Cardiac septum (tissue), 1 donor: Measurements from ENCODE around the gene KANSL3. TPM values are rescaled to one million over a fixed set of nuclear protein-coding genes. Genes with fewer than 3 reads are reported as not detected.
"Not testable (repeated sequence)": the region's sequence is repeated elsewhere in the genome, so short reads cannot be mapped to it uniquely, and the experiment has no call there.

Experiments
- DNase-seq: peaks from one replicate; pipeline ENCODE4 v3.0.0-alpha.2; 2020; ENCODE audit warnings: low spot score
- intact Hi-C: fragments of 100-400 bp; cut with DNase I; formaldehyde crosslinking; loops from one replicate; pipeline ENCODE4 v1.14.0; 2022
- total RNA-seq: library from RNA; stranded (reverse); fragmentation: NEBNext Ultra II Directional; extraction: Animal tissue kit (Norgen Biotek cat#: 25700); gene quantifications from one replicate; pipeline ENCODE4 v1.2.1, GENCODE V29; 2021
- donor health status: DM: no; HTN: no; CAD: no.

The KANSL3 gene
- total RNA-seq, 1 donor from 2014 or later, result 35.3 TPM

- intact Hi-C loops, result no loop called here
- DNase-seq, result no peak
These were observed 23.2 kb upstream of the KANSL3 start for GRCh38 chr2:96661324-96661723.

- intact Hi-C loops, result no loop called here
- DNase-seq, result no peak
These were observed 18.4 kb upstream of the KANSL3 start for GRCh38 chr2:96656540-96656939.

DNA sequence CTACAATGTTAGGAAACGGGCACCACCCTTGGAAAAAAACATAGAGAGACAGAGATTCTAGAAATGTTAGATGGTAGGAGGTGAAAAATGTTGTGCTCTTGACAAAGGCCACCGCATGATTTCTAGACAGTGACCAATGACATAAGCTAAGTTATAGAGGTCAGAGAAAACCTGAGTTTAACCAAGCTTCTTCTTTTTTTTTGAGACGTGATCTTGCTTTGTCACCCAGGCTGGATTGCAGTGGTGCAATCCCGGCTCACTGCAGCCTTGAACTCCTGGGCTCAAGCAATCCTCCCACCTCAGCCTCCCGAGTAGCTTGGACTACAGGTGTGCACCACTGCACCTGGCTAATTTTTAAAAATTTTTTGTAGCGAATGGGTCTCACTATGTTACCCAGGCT, 17.4 kb upstream of the KANSL3 start:
- intact Hi-C loops, result no loop called here

GRCh38 chr2:96654791-96655190, 16.7 kb upstream of the KANSL3 start:
- intact Hi-C loops, DNase-seq: not testable (repeated sequence)

More for the DNA sequence above, 17.4 kb upstream of the KANSL3 start:
- no peak for DNase-seq

GRCh38 chr2:96651793-96652192, 13.7 kb upstream of the KANSL3 start:
- DNase-seq, result no peak
- intact Hi-C loops, result no loop called here

GRCh38 chr2:96649342-96649741, 11.2 kb upstream of the KANSL3 start:
- intact Hi-C loops, result no loop called here
- no peak for DNase-seq

GRCh38 chr2:96648306-96648930, 10.3 kb upstream of the KANSL3 start:
- intact Hi-C loops, result no loop called here
- DNase-seq, result no peak

DNA sequence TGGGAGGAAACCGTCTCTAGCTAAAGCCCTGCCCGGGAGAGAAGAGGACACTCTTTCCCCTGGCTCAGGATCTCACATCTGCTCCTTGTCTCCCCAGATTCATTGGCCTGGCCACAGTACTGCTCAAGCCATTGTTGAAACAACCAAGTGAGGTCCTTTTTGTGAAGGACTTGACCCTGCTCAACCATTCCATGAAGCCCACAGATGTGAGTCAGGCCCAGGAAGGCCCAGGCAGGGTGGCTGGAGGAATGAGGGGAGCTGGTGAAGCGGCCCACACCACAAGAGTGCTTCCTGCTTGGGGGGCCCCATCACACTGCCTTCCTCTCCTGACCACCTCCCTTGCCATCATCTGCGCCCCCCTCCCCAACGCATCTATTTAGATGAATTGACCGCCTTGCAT, 9.6 kb upstream of the KANSL3 start:
- intact Hi-C loops, result no loop called here

GRCh38 chr2:96642564-96643360, 4.7 kb upstream of the KANSL3 start, which contains the start of gene FER1L5:
TSS of gene FER1L5 (plus strand) at chr2:96642764. CDS start at chr2:96642837, 73 bp downstream.
- no peak for DNase-seq
- intact Hi-C loops, result no loop called here

More for the DNA sequence above, 9.6 kb upstream of the KANSL3 start:
- no peak for DNase-seq

DNA sequence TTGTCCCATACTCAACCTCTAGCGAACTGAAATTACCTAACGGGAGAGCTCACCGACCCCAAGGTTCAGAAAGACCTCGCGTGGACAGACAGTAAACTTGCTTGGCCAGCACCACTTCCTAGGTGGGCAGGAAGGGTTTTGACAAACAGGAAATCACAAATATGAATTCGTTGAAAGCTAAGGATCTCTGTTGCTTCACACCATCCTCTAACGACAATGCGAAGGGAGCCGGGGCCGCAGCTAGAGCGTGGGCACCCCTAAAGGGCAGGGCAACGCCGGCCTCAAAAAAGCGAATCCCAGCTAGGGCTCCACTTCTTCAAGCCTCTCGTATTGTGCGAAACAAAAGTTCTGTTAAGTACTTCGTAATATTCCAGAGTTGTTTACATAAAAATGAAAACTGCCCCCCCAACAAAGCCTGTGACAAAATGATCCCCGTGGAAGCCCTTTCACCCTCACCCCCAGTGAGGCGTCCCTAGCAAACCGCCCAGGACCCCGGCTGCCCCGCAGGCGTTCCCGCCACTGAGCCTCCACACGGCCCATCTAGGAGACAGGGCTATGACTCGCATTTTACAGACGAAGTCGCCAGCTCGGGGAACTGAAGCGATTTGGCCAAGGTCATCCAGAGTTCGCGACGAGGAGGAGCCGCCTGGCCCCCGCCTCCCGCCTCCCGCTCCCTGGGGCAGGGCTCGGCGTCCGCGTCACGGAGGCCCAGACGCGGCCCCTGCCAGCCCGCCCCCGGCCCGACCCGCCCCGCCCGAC, 548 bp downstream of the KANSL3 start:
- peak; percentile 97 for DNase-seq
- intact Hi-C loops, result loop anchor here (1.0 to 5.0 kb wide), 5 partner anchors 101 to 270 kb away; partner anchors contain the start of genes ARID5A, CNNM4 and LMAN2L

- intact Hi-C loops, result loop anchor here (2.0 to 5.0 kb wide), 3 partner anchors 100 to 271 kb away; partner anchors contain the start of gene ARID5A
- DNase-seq, result no peak
These were observed 1.5 kb downstream of the KANSL3 start for GRCh38 chr2:96636551-96637171.

DNA sequence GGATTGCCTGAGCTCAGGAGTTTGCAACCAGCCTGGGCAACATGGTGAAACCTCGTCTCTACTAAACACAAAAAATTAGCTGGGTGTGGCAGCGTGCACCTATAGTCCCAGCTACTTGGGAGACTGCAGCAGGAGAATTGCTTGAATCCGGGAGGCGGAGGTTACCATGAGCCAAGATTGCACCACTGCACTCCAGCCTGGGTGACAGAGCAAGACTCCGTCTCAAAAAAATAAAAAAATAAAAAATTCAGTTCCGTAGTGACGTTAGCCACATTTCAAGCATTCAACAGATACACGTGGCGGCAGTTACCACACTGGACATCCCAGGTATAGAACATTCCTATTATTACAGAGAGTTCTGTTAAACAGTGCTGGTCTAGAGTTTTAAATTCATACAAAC, 4.5 kb downstream of the KANSL3 start:
- DNase-seq, result no peak
- intact Hi-C loops, result no loop called here

GRCh38 chr2:96631804-96632435, 6.2 kb downstream of the KANSL3 start:
- no peak for DNase-seq
- intact Hi-C loops, result no loop called here

- no peak for DNase-seq
- intact Hi-C loops, result no loop called here
These were observed 11.6 kb downstream of the KANSL3 start for GRCh38 chr2:96626553-96626942.

GRCh38 chr2:96625571-96626552, 12.2 kb downstream of the KANSL3 start:
- intact Hi-C loops, result no loop called here
- no peak for DNase-seq

DNA sequence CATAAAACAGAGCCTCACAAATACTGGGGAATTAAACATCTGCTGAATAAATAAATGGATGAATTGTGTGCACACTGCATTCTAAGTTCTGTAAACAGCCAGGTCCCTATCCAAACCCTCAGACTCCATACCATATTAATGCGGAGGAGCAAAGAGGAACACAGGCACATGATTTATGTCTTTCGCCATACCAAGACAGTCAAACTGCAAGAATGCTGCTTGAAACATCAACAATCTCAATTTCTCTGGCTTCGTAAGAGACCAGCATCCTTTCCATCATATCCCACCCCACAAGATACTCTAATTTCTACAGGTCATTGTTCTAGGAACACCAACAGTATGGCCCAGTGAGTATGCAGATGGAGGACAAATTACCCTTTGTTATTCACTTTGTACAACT, 15.0 kb downstream of the KANSL3 start:
- DNase-seq, result no peak
- intact Hi-C loops, result loop anchor here (5.0 kb wide), 1 partner anchor 114 kb away; no protein-coding TSS in a partner anchor

DNA sequence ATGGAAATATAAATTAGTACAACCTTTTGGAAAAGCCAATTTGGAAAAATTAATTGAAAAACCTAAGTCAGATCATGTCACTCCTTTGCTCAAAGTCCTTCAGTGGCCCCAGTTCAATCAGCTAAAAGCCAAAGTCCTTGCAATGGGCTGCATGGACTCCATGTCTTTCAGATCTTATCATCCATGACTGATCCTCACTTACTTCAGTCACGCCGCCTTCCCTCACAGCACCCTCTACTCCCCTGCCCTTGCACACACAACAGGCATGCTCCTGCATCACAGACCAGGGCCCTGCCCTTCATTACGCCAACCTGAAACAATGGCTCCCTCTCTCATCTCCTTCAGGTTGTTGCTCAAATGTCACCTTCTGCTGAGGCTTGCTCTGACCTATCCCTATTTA, 15.6 kb downstream of the KANSL3 start:
- intact Hi-C loops, result loop anchor here (5.0 kb wide), 1 partner anchor 115 kb away; no protein-coding TSS in a partner anchor

More for the DNA sequence above, 15.6 kb downstream of the KANSL3 start:
- DNase-seq, result no peak
